GM21786 (cell line): ENCODE measurements around the gene MICU1.

Experiments used
- ATAC-seq: cut with Tn5 transposase; IDR thresholded peaks from one replicate; pipeline ENCODE4 v1.9.1; 2021; ENCODE audit not compliant: unreplicated experiment

MICU1 gene

GRCh38 chr10:72630144-72630543, 4.3 kb upstream of the MICU1 start:
- ATAC-seq = no peak

GRCh38 chr10:72626444-72626754, 520 bp upstream of the MICU1 start:
- no peak for ATAC-seq

- no peak for ATAC-seq
Observed at GRCh38 chr10:72625276-72625607, 637 bp downstream of the MICU1 start.

- no peak for ATAC-seq
Observed at GRCh38 chr10:72622271-72622670, 3.6 kb downstream of the MICU1 start.

GRCh38 chr10:72616716-72617115, 9.2 kb downstream of the MICU1 start:
- no peak for ATAC-seq

GRCh38 chr10:72615970-72616369, 9.9 kb downstream of the MICU1 start:
- ATAC-seq = no peak

GRCh38 chr10:72612203-72612826, 13.6 kb downstream of the MICU1 start:
- no peak for ATAC-seq

- ATAC-seq = no peak
Observed at GRCh38 chr10:72611783-72612182, 14.1 kb downstream of the MICU1 start.

- no peak for ATAC-seq
Observed at GRCh38 chr10:72610466-72610865, 15.4 kb downstream of the MICU1 start.

- ATAC-seq = no peak
Observed at GRCh38 chr10:72605122-72605521, 20.8 kb downstream of the MICU1 start.

- ATAC-seq = no peak
Observed at GRCh38 chr10:72601144-72601543, 24.7 kb downstream of the MICU1 start.

- ATAC-seq = no peak
Observed at GRCh38 chr10:72598769-72599701, 26.8 kb downstream of the MICU1 start.

GRCh38 chr10:72597897-72598296, 28.0 kb downstream of the MICU1 start:
- ATAC-seq = no peak

GRCh38 chr10:72595436-72595835, 30.4 kb downstream of the MICU1 start:
- no peak for ATAC-seq

GRCh38 chr10:72593963-72594362, 31.9 kb downstream of the MICU1 start:
- ATAC-seq = no peak

- ATAC-seq = no peak
Observed at GRCh38 chr10:72588266-72588665, 37.6 kb downstream of the MICU1 start.

GRCh38 chr10:72587568-72587967, 38.3 kb downstream of the MICU1 start:
- no peak for ATAC-seq

- no peak for ATAC-seq
Observed at GRCh38 chr10:72574636-72575035, 51.2 kb downstream of the MICU1 start.

GRCh38 chr10:72573079-72573478, 52.8 kb downstream of the MICU1 start:
- ATAC-seq = no peak

GRCh38 chr10:72567889-72568640, 57.8 kb downstream of the MICU1 start:
- ATAC-seq = no peak

GRCh38 chr10:72567421-72567820, 58.5 kb downstream of the MICU1 start:
- ATAC-seq = no peak

GRCh38 chr10:72564596-72564995, 61.3 kb downstream of the MICU1 start:
- no peak for ATAC-seq
